HepG2 (cell line): Measurements from ENCODE around the gene ERICH3. TPM values are rescaled to one million over a fixed set of nuclear protein-coding genes. Genes with fewer than 3 reads are reported as not detected.

Experiments used
- ATAC-seq: fragments of 200-7000 bp; cut with Tn5 transposase; 3 replicates; pipeline ENCODE4 v1.9.1; 2020; ENCODE audit warnings: mild to moderate bottlenecking, moderate library complexity
- BruUV-seq: library from RNA; stranded (reverse); fragments of 400-500 nt; replicated peaks from 2 replicates; lab custom pipeline; 2021; lab: Mats Ljungman, UMichigan
- CTCF ChIA-PET: fragments of 300-600 bp; formaldehyde crosslinking; extraction: SDS; loops from one replicate; lab custom pipeline; 2021; ENCODE audit warnings: low total read pairs, inconsistent platforms, low intra/inter-chr PET ratio; lab: Yijun Ruan, JAX
- POLR2A ChIA-PET: fragments of 350-600 bp; sonication (Branson Sonifier 250); formaldehyde crosslinking; loops from one replicate; lab custom pipeline; 2020; ENCODE audit warnings: antibody characterized with exemption, inconsistent platforms; lab: Yijun Ruan, JAX
- DNase-seq: peaks from one replicate; pipeline ENCODE4 v3.0.0-alpha.2; 2015; ENCODE audit warnings: low spot score
- FAIRE-seq: peaks from 3 replicates; lab custom pipeline; 2011; peaks lifted over from hg19 to GRCh38; lab: Jason Lieb, UNC
- H2AFZ ChIP-seq: one replicate; pipeline ENCODE4 v1.6.1; 2011; ENCODE audit warnings: low read length, inconsistent platforms
- H3K27ac ChIP-seq: fragments of 300-600 bp; 3 replicates; pipeline ENCODE4 v1.8.0; 2011; ENCODE audit warnings: mixed run types, mild to moderate bottlenecking, mixed read lengths, low read length, inconsistent platforms; ENCODE audit not compliant: insufficient read depth; ENCODE audit errors: extremely low read length
- H3K27me3 ChIP-seq, 2 experiments: fragments of 200-600 bp in 1 of 2; 2 replicates in 1 of 2; 3 replicates in 1 of 2; pipeline versions ENCODE4 v1.6.0 to v1.8.0; 2011; ENCODE audit warnings: low read length in 2 of 2, mild to moderate bottlenecking in 2 of 2, moderate library complexity in 2 of 2, inconsistent platforms in 1 of 2; ENCODE audit not compliant: insufficient read depth in 2 of 2, control insufficient read depth in 1 of 2
- H3K36me3 ChIP-seq, 2 experiments: fragments of 200-600 bp in 1 of 2; replicated peaks in 1 of 2; 2 replicates in 1 of 2; 3 replicates in 1 of 2; pipeline versions ENCODE4 v1.5.1 to v1.8.0; 2011; ENCODE audit warnings: low read length in 2 of 2, inconsistent platforms in 1 of 2; ENCODE audit not compliant: insufficient read depth in 2 of 2, control insufficient read depth in 1 of 2
- H3K4me1 ChIP-seq: 2 replicates; pipeline ENCODE4 v1.5.1; 2012; ENCODE audit warnings: low read length, inconsistent platforms; ENCODE audit not compliant: insufficient read depth
- H3K4me2 ChIP-seq: 2 replicates; pipeline ENCODE4 v1.6.0; 2011; ENCODE audit warnings: low read depth, low read length, inconsistent platforms
- H3K4me3 ChIP-seq, 3 experiments: fragments of 200-600 bp in 1 of 3; sonication (generic), shearing (Covaris generic) in 1 of 3; replicated peaks in 1 of 3; 2 replicates each; pipeline ENCODE4 v1.5.1; 2011 to 2016; ENCODE audit warnings: low read length in 3 of 3, inconsistent platforms in 2 of 3, low read depth in 2 of 3, mild to moderate bottlenecking in 2 of 3, control low read depth in 1 of 3, mixed read lengths in 1 of 3; ENCODE audit not compliant: insufficient read depth in 1 of 3
- H3K79me2 ChIP-seq: one replicate; pipeline ENCODE4 v1.6.1; 2011; ENCODE audit warnings: low read length, inconsistent platforms; ENCODE audit not compliant: insufficient read depth
- H3K9ac ChIP-seq: 2 replicates; pipeline ENCODE4 v1.6.0; 2011; ENCODE audit warnings: mild to moderate bottlenecking, low read depth, low read length, inconsistent platforms; ENCODE audit not compliant: insufficient read depth
- H3K9me3 ChIP-seq: 2 replicates; pipeline ENCODE4 v1.5.1; 2012; ENCODE audit warnings: mild to moderate bottlenecking, low read length
- H4K20me1 ChIP-seq: 2 replicates; pipeline ENCODE4 v1.6.0; 2011; ENCODE audit warnings: inconsistent platforms, mild to moderate bottlenecking, low read length, moderate library complexity; ENCODE audit not compliant: insufficient read depth
- CAMTA2 ChIP-seq: sonication (generic); formaldehyde crosslinking; IDR thresholded peaks from 2 replicates; pipeline ENCODE4 v1.4.0; 2020; ENCODE audit warnings: mild to moderate bottlenecking, missing genetic modification reagents, borderline replicate concordance
- KLF13 ChIP-seq: sonication (generic); formaldehyde crosslinking; IDR thresholded peaks from 2 replicates; pipeline ENCODE4 v1.4.0; 2020; ENCODE audit warnings: mild to moderate bottlenecking, missing genetic modification reagents
- NFE2 ChIP-seq: sonication (generic); formaldehyde crosslinking; IDR thresholded peaks from 2 replicates; pipeline ENCODE4 v1.4.0; 2020; ENCODE audit warnings: missing genetic modification reagents
- TCF7L2 ChIP-seq: IDR thresholded peaks from 2 replicates; pipeline ENCODE4 v1.6.1; 2011; ENCODE audit warnings: mild to moderate bottlenecking, low read depth, low read length, moderate library complexity
- YY1 ChIP-seq: IDR thresholded peaks from 2 replicates; pipeline ENCODE4 v1.6.1; 2011; ENCODE audit warnings: low read length, low read depth, moderate library complexity, mild to moderate bottlenecking; ENCODE audit not compliant: insufficient read depth, insufficient replicate concordance
- ZNF431 ChIP-seq: sonication (generic); formaldehyde crosslinking; IDR thresholded peaks from 2 replicates; pipeline ENCODE4 v1.9.0; 2022; ENCODE audit warnings: missing genetic modification reagents, low read depth, mild to moderate bottlenecking, borderline replicate concordance
- ZNF607 ChIP-seq: sonication (generic); formaldehyde crosslinking; IDR thresholded peaks from 2 replicates; pipeline ENCODE4 v1.5.1; 2020; ENCODE audit warnings: missing genetic modification reagents, mild to moderate bottlenecking, borderline replicate concordance
- ZNF747 ChIP-seq: sonication (generic); formaldehyde crosslinking; IDR thresholded peaks from 2 replicates; pipeline ENCODE4 v1.8.1; 2023; ENCODE audit warnings: missing genetic modification reagents, mild to moderate bottlenecking, borderline replicate concordance
- WGBS: methylation state at CpG from one replicate; pipeline ENCODE4 v1.1.6; 2017; ENCODE audit warnings: low lambda C conversion rate; 5-methylcytosine and 5-hydroxymethylcytosine counted together
- in situ Hi-C: cut with HindIII; loops from 2 replicates; pipeline ENCODE4 v1.10.0; 2017; ENCODE audit warnings: low pct_unique_long_range_greater_than_20kb; ENCODE audit not compliant: extremely low pct_ligation_motif_present
- intact Hi-C: fragments of 100-400 bp; cut with micrococcal nuclease; formaldehyde crosslinking; loops from one replicate; pipeline ENCODE4 v1.10.0; 2022; ENCODE audit not compliant: unreplicated experiment
- polyA plus RNA-seq, 8 experiments: library from polyadenylated mRNA; depleted of rRNA in 3 of 8; stranded (reverse) in 7 of 8; unstranded in 1 of 8; fragments of >200 nt; fragmentation: Illumina TruSeq in 4 of 8; extraction: Trizol in 4 of 8; gene quantifications; 2 replicates each; pipeline versions ENCODE4 v1.2.1 to v1.2.3, GENCODE V29; 2011 to 2016; ENCODE audit warnings: low read depth in 4 of 8, missing spikeins in 1 of 8, mixed read lengths in 1 of 8; ENCODE audit not compliant: insufficient read depth in 1 of 8
- total RNA-seq, 5 experiments: library from RNA; depleted of rRNA; stranded (reverse); fragments of >200 nt; fragmentation: Illumina TruSeq; extraction: Trizol; gene quantifications; 2 replicates each; pipeline ENCODE4 v1.2.3, GENCODE V29; 2016; ENCODE audit warnings: low read depth in 1 of 5
- TF ChIP-seq, protein P1 (sequence below): sonication (generic); formaldehyde crosslinking; IDR thresholded peaks from 2 replicates; pipeline ENCODE4 v1.5.0; 2020; ENCODE audit warnings: mild to moderate bottlenecking, missing genetic modification reagents
- TF ChIP-seq, protein P2 (sequence below): sonication (generic); formaldehyde crosslinking; IDR thresholded peaks from 2 replicates; pipeline ENCODE4 v1.5.0; 2020; ENCODE audit warnings: missing genetic modification reagents, mild to moderate bottlenecking, borderline replicate concordance
- TF ChIP-seq, protein P3 (sequence below): sonication (generic); formaldehyde crosslinking; IDR thresholded peaks from 2 replicates; pipeline ENCODE4 v1.8.1; 2023; ENCODE audit warnings: missing genetic modification reagents, mild to moderate bottlenecking, borderline replicate concordance
- TF ChIP-seq, protein P4 (sequence below): sonication (generic); formaldehyde crosslinking; IDR thresholded peaks from 2 replicates; pipeline ENCODE4 v1.5.1; 2020; ENCODE audit warnings: mild to moderate bottlenecking, missing genetic modification reagents, borderline replicate concordance
- TF ChIP-seq, protein P5 (sequence below): sonication (generic); formaldehyde crosslinking; IDR thresholded peaks from 2 replicates; pipeline ENCODE4 v1.5.0; 2020; ENCODE audit warnings: missing genetic modification reagents

Gene ERICH3
- total and polyA plus RNA-seq, 2 of the 13 experiments (the other 11 are each of a cell fraction or from before 2014, with no cell fraction given) = 0.03 TPM; not detected in 1

DNA sequence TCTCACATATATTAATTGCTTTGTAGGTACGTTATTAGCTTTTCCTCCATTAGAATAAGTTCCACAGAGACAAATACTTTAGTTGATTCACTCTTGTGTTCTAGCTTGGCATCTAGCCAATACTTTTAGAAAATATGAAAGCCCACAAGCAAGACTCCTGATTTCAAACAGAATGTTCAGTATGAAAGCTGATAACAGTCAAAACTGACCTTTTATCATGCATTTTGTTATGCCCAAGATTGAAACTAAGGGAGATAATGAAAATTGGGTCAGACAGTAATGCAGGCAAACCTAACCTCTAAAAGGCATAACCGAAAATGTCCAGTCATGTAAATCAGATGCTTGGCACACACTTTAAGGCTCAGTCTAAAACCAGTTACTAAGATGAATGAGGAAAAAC lies 61.7 kb downstream of the ERICH3 start:
- Histone ChIP-seq H3K9me3 (no peaks in the 10 kb centered on the region), H3K79me2 (no peaks in the 10 kb centered on the region)
- TF ChIP-seq NFE2 (CRISPR knock-in tag) (no peak), ZNF747 (no peak), ZNF431 (CRISPR knock-in tag) (no peak), CAMTA2 (no peak), TCF7L2 (no peak), KLF13 (no peak), ZNF607 (CRISPR knock-in tag) (no peak), YY1 (no peak)
- TF ChIP-seq, protein P1, sequence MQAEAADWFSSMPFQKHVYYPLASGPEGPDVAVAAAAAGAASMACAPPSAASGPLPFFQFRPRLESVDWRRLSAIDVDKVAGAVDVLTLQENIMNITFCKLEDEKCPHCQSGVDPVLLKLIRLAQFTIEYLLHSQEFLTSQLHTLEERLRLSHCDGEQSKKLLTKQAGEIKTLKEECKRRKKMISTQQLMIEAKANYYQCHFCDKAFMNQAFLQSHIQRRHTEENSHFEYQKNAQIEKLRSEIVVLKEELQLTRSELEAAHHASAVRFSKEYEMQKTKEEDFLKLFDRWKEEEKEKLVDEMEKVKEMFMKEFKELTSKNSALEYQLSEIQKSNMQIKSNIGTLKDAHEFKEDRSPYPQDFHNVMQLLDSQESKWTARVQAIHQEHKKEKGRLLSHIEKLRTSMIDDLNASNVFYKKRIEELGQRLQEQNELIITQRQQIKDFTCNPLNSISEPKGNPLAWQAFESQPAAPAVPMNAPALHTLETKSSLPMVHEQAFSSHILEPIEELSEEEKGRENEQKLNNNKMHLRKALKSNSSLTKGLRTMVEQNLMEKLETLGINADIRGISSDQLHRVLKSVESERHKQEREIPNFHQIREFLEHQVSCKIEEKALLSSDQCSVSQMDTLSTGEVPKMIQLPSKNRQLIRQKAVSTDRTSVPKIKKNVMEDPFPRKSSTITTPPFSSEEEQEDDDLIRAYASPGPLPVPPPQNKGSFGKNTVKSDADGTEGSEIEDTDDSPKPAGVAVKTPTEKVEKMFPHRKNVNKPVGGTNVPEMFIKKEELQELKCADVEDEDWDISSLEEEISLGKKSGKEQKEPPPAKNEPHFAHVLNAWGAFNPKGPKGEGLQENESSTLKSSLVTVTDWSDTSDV (CRISPR knock-in tag) = no peak
- TF ChIP-seq, protein P2, sequence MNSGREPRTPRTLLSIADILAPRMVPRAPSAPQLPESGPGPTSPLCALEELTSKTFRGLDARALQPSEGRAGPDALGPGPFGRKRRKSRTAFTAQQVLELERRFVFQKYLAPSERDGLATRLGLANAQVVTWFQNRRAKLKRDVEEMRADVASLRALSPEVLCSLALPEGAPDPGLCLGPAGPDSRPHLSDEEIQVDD (CRISPR knock-in tag) = no peak
- TF ChIP-seq, protein P3, sequence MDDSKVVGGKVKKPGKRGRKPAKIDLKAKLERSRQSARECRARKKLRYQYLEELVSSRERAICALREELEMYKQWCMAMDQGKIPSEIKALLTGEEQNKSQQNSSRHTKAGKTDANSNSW = no peak
- TF ChIP-seq, protein P4, sequence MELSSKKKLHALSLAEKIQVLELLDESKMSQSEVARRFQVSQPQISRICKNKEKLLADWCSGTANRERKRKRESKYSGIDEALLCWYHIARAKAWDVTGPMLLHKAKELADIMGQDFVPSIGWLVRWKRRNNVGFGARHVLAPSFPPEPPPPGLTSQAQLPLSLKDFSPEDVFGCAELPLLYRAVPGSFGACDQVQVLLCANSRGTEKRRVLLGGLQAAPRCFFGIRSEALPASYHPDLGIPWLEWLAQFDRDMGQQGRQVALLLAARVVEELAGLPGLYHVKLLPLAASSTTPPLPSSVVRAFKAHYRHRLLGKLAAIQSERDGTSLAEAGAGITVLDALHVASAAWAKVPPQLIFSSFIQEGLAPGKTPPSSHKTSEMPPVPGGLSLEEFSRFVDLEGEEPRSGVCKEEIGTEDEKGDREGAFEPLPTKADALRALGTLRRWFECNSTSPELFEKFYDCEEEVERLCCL (CRISPR knock-in tag) = no peak
- TF ChIP-seq, protein P5, sequence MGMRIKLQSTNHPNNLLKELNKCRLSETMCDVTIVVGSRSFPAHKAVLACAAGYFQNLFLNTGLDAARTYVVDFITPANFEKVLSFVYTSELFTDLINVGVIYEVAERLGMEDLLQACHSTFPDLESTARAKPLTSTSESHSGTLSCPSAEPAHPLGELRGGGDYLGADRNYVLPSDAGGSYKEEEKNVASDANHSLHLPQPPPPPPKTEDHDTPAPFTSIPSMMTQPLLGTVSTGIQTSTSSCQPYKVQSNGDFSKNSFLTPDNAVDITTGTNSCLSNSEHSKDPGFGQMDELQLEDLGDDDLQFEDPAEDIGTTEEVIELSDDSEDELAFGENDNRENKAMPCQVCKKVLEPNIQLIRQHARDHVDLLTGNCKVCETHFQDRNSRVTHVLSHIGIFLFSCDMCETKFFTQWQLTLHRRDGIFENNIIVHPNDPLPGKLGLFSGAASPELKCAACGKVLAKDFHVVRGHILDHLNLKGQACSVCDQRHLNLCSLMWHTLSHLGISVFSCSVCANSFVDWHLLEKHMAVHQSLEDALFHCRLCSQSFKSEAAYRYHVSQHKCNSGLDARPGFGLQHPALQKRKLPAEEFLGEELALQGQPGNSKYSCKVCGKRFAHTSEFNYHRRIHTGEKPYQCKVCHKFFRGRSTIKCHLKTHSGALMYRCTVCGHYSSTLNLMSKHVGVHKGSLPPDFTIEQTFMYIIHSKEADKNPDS (CRISPR knock-in tag) = no peak
- TF ChIP-seq, all 625 proteins: peak for 0
- Histone ChIP-seq H2AFZ (no peak overlapping the region), H4K20me1 (no peaks in the 10 kb centered on the region), H3K4me1 (no peaks in the 10 kb centered on the region), H3K36me3 (no peaks in the 10 kb centered on the region), H3K9ac (no peak overlapping the region), H3K4me3 (no peak overlapping the region), H3K27ac (no peak overlapping the region), H3K27me3 (no peaks in the 10 kb centered on the region), H3K4me2 (no peak overlapping the region)
- POLR2A ChIA-PET = no interaction called here
- FAIRE-seq (no peak), ATAC-seq (no peak), DNase-seq (no peak)
- intact Hi-C loops (no loop called here), in situ Hi-C loops (no loop called here)
- BruUV-seq = no TSS peak
- 3% methylated on average over 2 of the region's 2 CpGs for WGBS
- CTCF ChIA-PET = no interaction called here
